Astrocyte (in vitro differentiated cells and primary cell): ENCODE measurements around the gene ZNF790. TPM values are rescaled to one million over a fixed set of nuclear protein-coding genes. Genes with fewer than 3 reads are reported as not detected.
A peak's percentile ranks its signal among the peaks of the same experiment; 100 is the strongest.

Source experiments
- DNase-seq: peaks from one replicate; pipeline ENCODE4 v3.0.0-alpha.2; 2010; ENCODE audit warnings: low read depth
- FAIRE-seq: peaks from 2 replicates; lab custom pipeline; 2011; peaks lifted over from hg19 to GRCh38; lab: Jason Lieb, UNC
- H2AFZ ChIP-seq: 2 replicates; pipeline ENCODE4 v1.6.0; 2012; ENCODE audit warnings: low read depth, low read length, inconsistent platforms
- H3K27ac ChIP-seq: 2 replicates; pipeline ENCODE4 v1.5.1; 2011; ENCODE audit warnings: low read depth, low read length, inconsistent platforms
- H3K27me3 ChIP-seq: 2 replicates; pipeline ENCODE4 v1.6.0; 2011; ENCODE audit warnings: low read length, inconsistent platforms; ENCODE audit not compliant: insufficient read depth
- H3K36me3 ChIP-seq: 2 replicates; pipeline ENCODE4 v1.5.1; 2011; ENCODE audit warnings: low read length, inconsistent platforms; ENCODE audit not compliant: insufficient read depth
- H3K4me1 ChIP-seq: 2 replicates; pipeline ENCODE4 v1.5.1; 2011; ENCODE audit warnings: low read length, inconsistent platforms; ENCODE audit not compliant: insufficient read depth
- H3K4me2 ChIP-seq: 2 replicates; pipeline ENCODE4 v1.6.0; 2012; ENCODE audit warnings: low read length, inconsistent platforms
- H3K4me3 ChIP-seq: 2 replicates; pipeline ENCODE4 v1.5.1; 2011; ENCODE audit warnings: low read depth, mild to moderate bottlenecking, low read length, inconsistent platforms; ENCODE audit not compliant: insufficient read depth
- H3K79me2 ChIP-seq: 2 replicates; pipeline ENCODE4 v1.6.0; 2012; ENCODE audit warnings: mild to moderate bottlenecking, low read length, inconsistent platforms; ENCODE audit not compliant: insufficient read depth
- H3K9ac ChIP-seq: 2 replicates; pipeline ENCODE4 v1.6.0; 2012; ENCODE audit warnings: mild to moderate bottlenecking, low read length, inconsistent platforms
- H3K9me3 ChIP-seq: 2 replicates; pipeline ENCODE4 v1.5.1; 2012; ENCODE audit warnings: low read depth, mild to moderate bottlenecking, low read length, inconsistent platforms; ENCODE audit not compliant: insufficient read depth
- H4K20me1 ChIP-seq: 2 replicates; pipeline ENCODE4 v1.6.0; 2012; ENCODE audit warnings: low read length, inconsistent platforms; ENCODE audit not compliant: insufficient read depth
- H3K27ac Mint-ChIP-seq: one replicate; pipeline ENCODE4 v1.8.0; 2021; ENCODE audit warnings: mild to moderate bottlenecking, mixed read lengths; ENCODE audit not compliant: unreplicated experiment
- H3K27me3 Mint-ChIP-seq: one replicate; pipeline ENCODE4 v1.8.0; 2021; ENCODE audit warnings: low read depth, mixed read lengths; ENCODE audit not compliant: unreplicated experiment
- H3K36me3 Mint-ChIP-seq: one replicate; pipeline ENCODE4 v1.8.0; 2021; ENCODE audit warnings: low read depth, mixed read lengths; ENCODE audit not compliant: unreplicated experiment
- H3K4me1 Mint-ChIP-seq: one replicate; pipeline ENCODE4 v1.8.0; 2021; ENCODE audit warnings: low read depth, mixed read lengths; ENCODE audit not compliant: unreplicated experiment
- H3K4me3 Mint-ChIP-seq: one replicate; pipeline ENCODE4 v1.8.0; 2021; ENCODE audit warnings: mild to moderate bottlenecking, moderate library complexity, mixed read lengths; ENCODE audit not compliant: unreplicated experiment
- H3K9me3 Mint-ChIP-seq: one replicate; pipeline ENCODE4 v1.8.0; 2021; ENCODE audit warnings: mild to moderate bottlenecking, mixed read lengths; ENCODE audit not compliant: unreplicated experiment
- EZH2 ChIP-seq: IDR thresholded peaks from 2 replicates; pipeline ENCODE4 v1.6.1; 2012; ENCODE audit warnings: mild to moderate bottlenecking, low read length, inconsistent platforms; ENCODE audit not compliant: insufficient read depth
- total RNA-seq: library from RNA; stranded (reverse); gene quantifications from 2 replicates; pipeline ENCODE4 v1.2.1, GENCODE V29; 2021
- TF ChIP-seq, protein P1 (sequence below): IDR thresholded peaks from 2 replicates; pipeline ENCODE4 v1.5.1; 2011; ENCODE audit warnings: low read depth, mild to moderate bottlenecking, inconsistent platforms, low read length, moderate library complexity; ENCODE audit not compliant: insufficient read depth

Gene ZNF790
- total RNA-seq, 1 donor from 2014 or later: 8.8 TPM

DNA sequence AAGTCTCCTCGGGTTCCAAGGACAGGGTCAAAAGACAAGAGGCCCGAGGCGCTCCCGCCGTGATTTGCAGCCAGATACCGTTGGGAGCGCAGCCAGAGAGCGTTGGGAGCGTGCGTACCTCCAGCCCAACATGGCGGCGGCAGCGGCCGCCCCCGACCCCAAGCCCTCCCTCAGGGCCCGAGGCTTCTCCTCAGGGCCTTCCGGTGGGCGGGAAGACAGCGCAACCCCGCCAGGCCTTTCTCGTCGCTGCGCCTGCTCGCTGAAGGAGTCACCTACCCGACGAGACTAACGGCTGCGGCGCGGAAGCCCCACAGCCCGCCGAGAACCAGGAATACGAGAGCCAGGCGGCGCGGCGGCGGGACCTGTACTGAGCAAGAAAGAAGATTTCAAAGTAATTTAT lies 62.4 kb downstream of the ZNF790 start:
- peaks cover 4% of the 10 kb centered on the region for H3K4me1 ChIP-seq
- Mint-ChIP-seq H3K4me1 (peaks cover 1% of the 10 kb centered on the region), H3K27ac (no peak overlapping the region), H3K4me3 (no peak overlapping the region), H3K36me3 (peaks cover 11% of the 10 kb centered on the region), H3K9me3 (peaks cover 37% of the 10 kb centered on the region), H3K27me3 (no peaks in the 10 kb centered on the region)
- no peak for FAIRE-seq
- peak; percentile 48 for DNase-seq
- TF ChIP-seq, protein P1, sequence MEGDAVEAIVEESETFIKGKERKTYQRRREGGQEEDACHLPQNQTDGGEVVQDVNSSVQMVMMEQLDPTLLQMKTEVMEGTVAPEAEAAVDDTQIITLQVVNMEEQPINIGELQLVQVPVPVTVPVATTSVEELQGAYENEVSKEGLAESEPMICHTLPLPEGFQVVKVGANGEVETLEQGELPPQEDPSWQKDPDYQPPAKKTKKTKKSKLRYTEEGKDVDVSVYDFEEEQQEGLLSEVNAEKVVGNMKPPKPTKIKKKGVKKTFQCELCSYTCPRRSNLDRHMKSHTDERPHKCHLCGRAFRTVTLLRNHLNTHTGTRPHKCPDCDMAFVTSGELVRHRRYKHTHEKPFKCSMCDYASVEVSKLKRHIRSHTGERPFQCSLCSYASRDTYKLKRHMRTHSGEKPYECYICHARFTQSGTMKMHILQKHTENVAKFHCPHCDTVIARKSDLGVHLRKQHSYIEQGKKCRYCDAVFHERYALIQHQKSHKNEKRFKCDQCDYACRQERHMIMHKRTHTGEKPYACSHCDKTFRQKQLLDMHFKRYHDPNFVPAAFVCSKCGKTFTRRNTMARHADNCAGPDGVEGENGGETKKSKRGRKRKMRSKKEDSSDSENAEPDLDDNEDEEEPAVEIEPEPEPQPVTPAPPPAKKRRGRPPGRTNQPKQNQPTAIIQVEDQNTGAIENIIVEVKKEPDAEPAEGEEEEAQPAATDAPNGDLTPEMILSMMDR: no peak
- no peak for TF ChIP-seq EZH2
- no peaks in the 10 kb centered on the region for H4K20me1 ChIP-seq
- H3K27ac ChIP-seq: no peak overlapping the region
- H3K9me3 ChIP-seq: no peaks in the 10 kb centered on the region
- H3K4me3 ChIP-seq: no peak overlapping the region
- H2AFZ ChIP-seq: peak overlapping the region; percentile 56
- no peak overlapping the region for H3K9ac ChIP-seq
- peak overlapping the region; percentile 50 for H3K4me2 ChIP-seq
- H3K36me3 ChIP-seq: no peaks in the 10 kb centered on the region
- H3K27me3 ChIP-seq: no peaks in the 10 kb centered on the region
- peaks cover 2% of the 10 kb centered on the region for H3K79me2 ChIP-seq

DNA sequence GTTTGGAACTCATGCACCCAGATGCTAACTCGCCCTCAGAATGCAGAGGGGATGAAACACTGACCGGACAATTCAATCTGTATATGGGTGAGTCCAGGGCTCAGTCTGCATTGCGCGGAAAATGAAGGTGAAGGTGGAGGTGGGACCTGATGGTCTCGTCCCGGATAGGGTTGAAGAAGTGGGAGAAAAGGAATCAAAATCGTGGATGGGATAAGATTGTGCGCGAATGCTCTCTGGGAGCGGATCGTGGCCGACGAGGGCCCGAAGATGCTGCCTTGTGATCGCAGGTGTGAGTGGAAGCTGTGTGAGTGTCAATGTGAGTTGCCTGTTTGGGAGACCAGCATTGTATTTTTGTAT lies 65.0 kb downstream of the ZNF790 start:
- Mint-ChIP-seq H3K27me3 (no peaks in the 10 kb centered on the region), H3K36me3 (peaks cover 13% of the 10 kb centered on the region), H3K27ac (peak overlapping the region; percentile 60), H3K9me3 (peaks cover 35% of the 10 kb centered on the region), H3K4me1 (peaks cover 1% of the 10 kb centered on the region), H3K4me3 (peak overlapping the region; percentile 96)
- FAIRE-seq (no peak), DNase-seq (no peak)
- Histone ChIP-seq H3K27ac (no peak overlapping the region), H3K9me3 (peaks cover 8% of the 10 kb centered on the region), H3K36me3 (no peaks in the 10 kb centered on the region), H3K4me2 (peak overlapping the region; percentile 94), H3K4me1 (peaks cover 4% of the 10 kb centered on the region), H2AFZ (peak overlapping the region; percentile 98), H3K4me3 (peak overlapping the region; percentile 78), H3K27me3 (no peaks in the 10 kb centered on the region), H3K79me2 (peaks cover 27% of the 10 kb centered on the region), H4K20me1 (no peaks in the 10 kb centered on the region), H3K9ac (peak overlapping the region; percentile 81)
- no peak for TF ChIP-seq EZH2
- TF ChIP-seq, protein P1: no peak

DNA sequence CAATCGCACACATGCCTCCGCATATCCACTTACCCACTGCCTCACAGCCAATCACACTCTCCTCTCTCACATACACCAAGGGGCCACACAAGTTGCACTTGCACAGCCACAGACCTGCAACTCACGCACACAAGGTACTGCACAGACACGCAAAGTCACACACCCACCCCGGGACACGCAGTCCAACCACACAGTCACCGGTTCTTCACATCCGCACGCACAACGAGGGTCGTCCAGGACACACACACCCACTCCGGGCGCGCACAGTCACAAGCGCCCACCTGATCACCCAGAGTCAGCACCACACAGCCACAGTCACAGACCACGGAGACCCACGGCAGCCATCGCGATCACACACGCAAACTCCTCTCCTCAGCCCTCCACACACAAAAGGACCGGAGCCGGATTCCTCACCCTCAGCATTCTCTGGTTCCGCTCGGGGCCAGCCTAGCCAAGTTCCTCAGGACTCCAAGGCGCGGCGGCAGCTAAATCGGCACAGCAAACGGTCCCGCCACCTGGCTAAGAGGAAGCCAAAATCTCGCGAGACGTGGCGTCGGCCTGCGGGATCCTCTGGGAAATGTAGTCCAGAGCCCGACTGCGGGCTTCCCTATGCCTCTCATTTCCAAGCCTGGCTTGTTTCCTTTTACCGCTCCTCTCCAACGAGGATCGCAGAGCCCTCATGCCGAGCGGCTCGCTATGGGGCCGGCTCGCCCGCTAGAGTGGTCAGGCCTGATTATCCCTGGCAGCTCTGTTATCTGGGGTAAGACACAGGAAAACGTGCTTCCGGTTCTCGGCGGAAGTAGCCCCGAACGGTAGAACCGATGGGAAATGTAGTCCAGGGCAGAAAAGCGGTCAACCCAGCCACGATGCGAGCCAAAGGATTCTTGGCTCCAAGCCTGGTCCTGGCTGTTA lies 65.6 kb downstream of the ZNF790 start, which contains the start of gene ZNF850:
ZNF850 (minus strand) TSS at position 497 of the 912 bp plus-strand sequence. CDS start 10,201 bp downstream, outside the sequence.
- FAIRE-seq: peak; percentile 23
- Histone ChIP-seq H2AFZ (peak within 1 kb of the TSS; percentile 98), H3K9me3 (peaks cover 8% of the 10 kb centered on the region)

More for the DNA sequence above, 65.6 kb downstream of the ZNF790 start, which contains the start of gene ZNF850:
- Mint-ChIP-seq H3K27ac (peak within 1 kb of the TSS; percentile 60), H3K4me1 (peaks cover 1% of the 10 kb centered on the region), H3K9me3 (peaks cover 32% of the 10 kb centered on the region), H3K27me3 (no peaks in the 10 kb centered on the region), H3K4me3 (peak within 1 kb of the TSS; percentile 96), H3K36me3 (peaks cover 13% of the 10 kb centered on the region)
- Histone ChIP-seq H3K27me3 (no peaks in the 10 kb centered on the region), H3K4me1 (peaks cover 4% of the 10 kb centered on the region), H3K27ac (peak within 1 kb of the TSS; percentile 54), H3K4me3 (peak within 1 kb of the TSS; percentile 78), H4K20me1 (no peaks in the 10 kb centered on the region), H3K79me2 (peaks cover 33% of the 10 kb centered on the region), H3K4me2 (peak within 1 kb of the TSS; percentile 94), H3K9ac (peak within 1 kb of the TSS; percentile 81), H3K36me3 (no peaks in the 10 kb centered on the region)
- peak; percentile 92 for DNase-seq
- no peak for TF ChIP-seq EZH2
- TF ChIP-seq, protein P1: no peak
